Measurements from ENCODE around the gene SPOCK3.
"Not testable (repeated sequence)": the region's sequence is repeated elsewhere in the genome, so short reads cannot be mapped to it uniquely, and the experiment has no call there.

The SPOCK3 gene

DNA sequence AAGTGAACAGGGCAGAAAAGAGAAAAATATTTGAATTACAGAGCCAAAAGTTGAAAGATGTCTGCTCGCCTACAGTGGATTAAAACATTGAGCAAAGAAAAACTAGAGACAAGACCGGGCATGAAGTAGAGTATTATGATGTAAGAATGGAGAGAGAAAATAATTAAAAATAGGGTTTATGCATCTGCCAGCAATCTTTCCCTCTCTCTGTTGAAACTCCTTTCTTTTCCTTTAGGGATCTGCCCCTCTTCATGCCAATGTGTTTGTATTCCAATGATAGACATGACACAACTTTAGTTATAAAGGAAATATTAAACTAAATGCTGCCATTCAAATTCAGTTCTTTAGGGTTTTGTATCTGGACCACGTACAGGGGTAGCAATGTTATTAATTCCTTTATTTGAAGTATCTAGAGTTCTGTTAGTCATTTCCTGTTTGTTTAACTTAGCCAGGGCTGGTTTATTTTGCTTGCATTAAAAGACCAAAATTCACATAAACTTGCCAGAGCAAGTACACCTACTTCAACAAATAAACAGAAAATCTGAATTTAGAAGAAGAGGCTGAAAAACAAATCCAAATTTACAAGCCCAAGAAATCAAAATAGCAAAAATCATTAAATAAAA lies 202.6 kb downstream of the SPOCK3 start:
- DNase-seq: no peak

DNA sequence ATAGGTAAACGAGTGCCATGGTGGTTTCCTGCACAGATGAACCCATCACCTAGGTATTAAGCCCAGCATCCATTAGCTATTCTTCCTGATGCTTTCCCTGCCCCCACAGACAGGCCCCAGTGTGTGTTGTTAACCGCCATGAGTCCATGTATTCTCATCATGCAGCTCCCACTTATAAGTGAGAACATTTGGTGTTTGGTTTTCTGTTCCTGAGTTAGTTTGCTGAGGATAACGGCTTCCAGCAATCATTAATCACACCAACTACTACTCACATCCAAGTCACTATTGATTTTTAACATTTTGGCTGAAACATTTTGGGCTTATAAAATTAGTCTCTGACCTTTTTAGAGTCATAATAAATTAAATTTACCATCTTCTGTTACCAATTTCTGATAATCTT lies 205.3 kb downstream of the SPOCK3 start:
- no peak for DNase-seq

DNA sequence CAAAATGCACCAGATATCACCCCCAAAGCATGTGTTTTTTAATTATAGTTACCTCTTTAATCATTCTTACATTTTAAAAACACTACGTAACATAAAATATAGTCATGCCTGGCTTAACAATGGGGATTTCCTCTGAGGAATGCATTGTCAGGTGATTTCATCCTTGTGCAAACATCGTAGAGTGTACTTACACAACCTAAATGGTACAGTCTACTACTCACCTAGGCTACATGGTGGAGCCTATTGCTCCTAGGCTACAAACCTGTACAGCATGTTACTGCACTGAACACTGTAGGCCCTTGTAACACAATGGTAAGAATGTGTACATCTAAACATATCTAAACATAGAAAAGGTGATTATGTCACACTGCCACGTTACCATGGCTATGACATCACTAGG lies 208.6 kb downstream of the SPOCK3 start:
- no peak for DNase-seq

DNA sequence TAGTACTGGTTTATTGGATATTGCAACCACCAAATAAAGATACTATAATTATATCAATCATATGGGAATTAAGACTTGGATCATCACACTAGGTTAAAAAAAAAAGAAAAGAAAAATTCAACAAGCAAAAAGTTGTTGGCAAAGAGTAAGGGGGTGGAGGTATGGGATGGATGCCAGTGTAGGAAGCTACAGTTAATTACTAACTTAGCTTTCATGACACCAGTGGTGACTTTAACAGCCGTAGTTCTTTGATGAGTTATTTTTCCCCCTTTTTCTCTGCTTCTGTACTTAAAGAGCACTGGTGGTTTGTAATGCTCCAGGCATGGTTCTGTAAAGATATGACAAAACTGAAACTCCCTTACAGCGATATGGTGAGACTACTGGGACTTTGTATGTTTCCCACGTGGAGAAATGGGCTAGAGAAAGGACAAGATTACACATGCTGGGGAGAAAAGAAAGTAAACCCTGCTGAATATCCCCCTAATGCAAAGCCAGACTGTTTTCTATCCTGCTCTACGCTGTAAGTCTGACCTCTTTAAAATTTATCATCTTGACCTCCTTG lies 210.8 kb downstream of the SPOCK3 start:
- DNase-seq: no peak

DNA sequence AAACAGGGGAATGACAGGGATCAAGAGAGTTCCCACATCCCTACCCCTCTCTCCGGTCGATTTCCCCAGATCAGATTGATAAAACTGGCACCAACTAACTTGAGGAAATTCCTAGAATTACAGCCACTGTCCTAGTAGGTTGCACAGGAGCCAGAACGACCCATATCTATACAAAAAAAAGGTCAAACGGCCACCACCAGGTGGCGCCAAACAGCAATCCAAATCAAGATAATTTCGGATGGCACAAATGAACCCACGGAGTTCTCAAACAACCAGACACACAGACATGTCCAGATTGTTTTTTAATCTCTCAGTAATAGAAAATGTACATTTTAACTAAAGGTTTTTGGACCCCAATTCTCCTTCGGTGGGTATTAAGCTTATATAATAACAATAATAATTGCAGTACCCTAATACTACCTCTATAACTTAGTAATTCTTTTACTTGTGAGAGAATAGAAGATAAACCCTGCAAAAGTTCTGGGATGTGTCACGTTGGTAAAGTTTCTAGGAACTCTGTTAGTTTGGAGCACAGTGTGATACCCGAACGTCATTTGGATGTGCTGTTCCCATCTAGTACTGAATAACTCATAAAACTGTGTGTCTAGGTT lies 212.6 kb downstream of the SPOCK3 start:
- DNase-seq: peak; percentile 58

DNA sequence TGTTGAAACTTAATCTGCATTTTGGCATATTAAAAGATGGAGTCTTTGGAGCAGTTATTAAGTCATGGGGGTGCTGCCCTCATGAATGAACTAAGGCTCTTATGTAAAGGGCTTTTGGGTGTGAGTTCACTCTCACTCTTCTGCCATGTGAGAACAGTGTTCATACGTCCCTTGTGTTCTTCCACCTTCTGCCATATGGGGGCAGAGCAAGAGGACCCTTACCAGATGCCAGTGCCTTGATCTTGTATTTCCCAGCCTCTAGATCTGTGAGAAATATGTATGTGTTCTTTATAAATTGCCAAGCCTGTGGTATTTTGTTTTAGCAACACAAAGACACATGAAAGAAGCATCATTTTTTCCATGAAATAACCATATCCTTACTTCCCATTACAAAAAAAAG lies 213.9 kb downstream of the SPOCK3 start:
- no peak for DNase-seq

- no peak for DNase-seq
These were observed 219.3 kb downstream of the SPOCK3 start for GRCh38 chr4:167014944-167015343.

GRCh38 chr4:167003326-167003725 lies 231.0 kb downstream of the SPOCK3 start:
- DNase-seq: no peak

DNA sequence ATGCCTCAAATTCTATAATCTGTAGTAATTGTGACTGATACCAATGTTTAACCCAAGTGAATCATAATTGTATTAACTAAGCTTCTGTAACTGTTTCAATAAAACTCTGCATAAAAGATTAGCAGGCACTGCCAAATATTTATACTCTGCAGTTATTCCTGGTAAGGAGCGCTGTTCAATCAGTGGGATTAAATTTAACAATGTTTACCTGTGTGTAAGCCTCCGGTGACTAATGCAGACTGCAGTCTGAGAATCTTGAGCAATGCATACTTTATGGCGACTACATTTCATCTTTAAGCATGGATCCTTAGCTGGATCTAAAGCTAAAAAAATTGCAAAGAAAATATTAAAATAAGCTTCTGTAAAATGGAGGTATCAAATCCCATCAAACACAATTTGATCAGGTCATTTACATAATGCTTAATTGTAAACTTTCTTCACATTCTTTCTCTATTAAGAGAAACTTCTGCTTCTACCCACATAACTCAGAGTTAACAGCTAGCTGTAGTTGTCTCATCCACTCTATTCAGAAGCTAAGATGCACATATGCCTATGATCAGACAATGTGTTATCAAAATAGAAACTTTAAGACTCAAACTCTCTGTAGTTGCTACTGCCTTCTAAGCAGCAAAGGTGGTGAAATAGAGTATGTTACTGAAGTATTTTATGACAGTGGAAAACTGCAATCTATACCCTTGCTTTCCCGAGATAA lies 234.0 kb downstream of the SPOCK3 start:
- DNase-seq: no peak

GRCh38 chr4:166996216-166996615 lies 238.1 kb downstream of the SPOCK3 start:
- no peak for DNase-seq

GRCh38 chr4:166994686-166995085 lies 239.6 kb downstream of the SPOCK3 start:
- DNase-seq: no peak

DNA sequence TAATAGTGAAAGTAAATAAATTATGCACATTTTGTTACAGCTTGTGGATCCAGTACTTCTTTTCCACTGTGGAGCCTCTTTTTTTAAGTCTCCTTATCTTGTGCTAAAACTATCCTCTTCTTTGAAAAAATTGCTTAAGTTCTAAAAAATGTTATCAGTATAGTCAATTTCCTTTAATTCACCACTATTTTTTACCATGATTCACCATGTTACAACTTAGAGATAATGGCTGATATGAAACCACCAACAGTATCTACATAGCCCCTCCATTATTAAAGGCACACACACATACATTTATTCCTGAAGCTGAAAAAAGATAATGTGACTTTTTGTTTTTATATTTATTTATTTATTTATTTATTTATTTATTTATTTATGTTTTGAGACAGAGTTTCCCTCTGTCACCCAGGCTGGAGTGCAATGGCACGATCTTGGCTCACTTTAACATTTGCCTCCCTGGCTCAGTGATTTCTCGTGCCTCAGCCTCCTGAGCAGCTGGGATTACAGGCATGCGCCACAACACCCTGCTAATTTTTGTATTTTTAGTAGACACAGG lies 243.2 kb downstream of the SPOCK3 start:
- no peak for DNase-seq

GRCh38 chr4:166989886-166990285 lies 244.4 kb downstream of the SPOCK3 start:
- no peak for DNase-seq

DNA sequence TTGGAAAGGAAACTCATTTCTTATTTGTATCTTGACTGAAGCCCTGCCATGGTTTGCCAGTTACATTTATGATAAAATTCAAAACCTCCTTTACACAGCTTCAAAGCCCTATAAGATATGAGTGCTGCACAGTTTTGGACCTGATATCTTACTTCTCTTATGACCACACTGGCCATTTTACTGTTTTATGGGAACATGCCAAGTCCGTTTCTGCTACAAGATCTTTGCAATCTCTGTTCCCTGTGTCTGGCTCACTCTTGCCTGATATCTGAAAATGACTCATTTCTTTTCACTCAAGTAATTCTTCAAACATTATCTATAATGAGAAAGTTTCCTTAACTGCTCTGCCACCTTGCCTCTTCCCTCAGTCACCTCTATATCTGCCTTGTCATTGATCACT lies 247.3 kb downstream of the SPOCK3 start:
- DNase-seq: no peak

GRCh38 chr4:166981847-166982246 lies 252.4 kb downstream of the SPOCK3 start:
- no peak for DNase-seq

DNA sequence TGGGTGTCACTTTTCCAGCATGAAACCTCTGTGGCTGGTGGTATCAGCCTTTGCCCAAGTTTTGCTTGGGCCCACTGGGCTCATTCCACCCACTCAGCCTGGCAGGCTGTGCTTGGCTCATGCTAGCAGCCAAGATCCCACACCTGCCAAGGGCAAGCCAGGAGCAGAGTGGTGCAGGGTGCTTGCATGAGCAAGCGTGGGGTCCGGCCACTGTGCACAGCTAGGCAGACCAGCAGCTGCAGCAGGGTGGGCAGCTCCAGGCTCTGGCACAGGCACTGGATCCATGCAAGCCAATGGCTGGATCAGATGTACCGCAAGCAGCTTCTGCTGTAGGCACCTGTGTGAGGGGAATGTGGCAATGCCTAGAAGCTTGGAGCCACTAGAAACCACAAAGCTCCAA lies 253.9 kb downstream of the SPOCK3 start:
- DNase-seq: no peak

DNA sequence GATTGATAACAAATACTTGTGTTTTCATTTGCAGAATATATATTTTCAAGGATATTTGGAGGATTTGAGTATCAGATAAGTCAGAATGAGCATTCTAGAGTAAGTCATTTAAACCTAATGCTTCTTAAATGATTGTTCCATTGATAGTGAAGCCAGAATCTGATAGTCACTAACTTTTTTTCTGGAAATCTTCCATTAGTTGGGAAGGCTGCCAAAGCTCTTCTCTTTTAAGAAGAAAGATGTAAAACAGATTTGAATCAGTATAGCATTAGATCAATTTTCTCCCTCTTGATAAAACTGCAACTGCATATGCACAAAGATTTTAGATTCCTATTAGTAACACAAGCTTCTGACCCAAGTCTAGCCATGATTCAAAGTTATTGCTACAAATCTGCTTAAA lies 256.7 kb downstream of the SPOCK3 start:
- DNase-seq: no peak

- no peak for DNase-seq
These were observed 262.2 kb downstream of the SPOCK3 start for GRCh38 chr4:166972071-166972470.

- DNase-seq: not testable (repeated sequence)
These were observed 266.1 kb downstream of the SPOCK3 start for GRCh38 chr4:166968219-166968618.

DNA sequence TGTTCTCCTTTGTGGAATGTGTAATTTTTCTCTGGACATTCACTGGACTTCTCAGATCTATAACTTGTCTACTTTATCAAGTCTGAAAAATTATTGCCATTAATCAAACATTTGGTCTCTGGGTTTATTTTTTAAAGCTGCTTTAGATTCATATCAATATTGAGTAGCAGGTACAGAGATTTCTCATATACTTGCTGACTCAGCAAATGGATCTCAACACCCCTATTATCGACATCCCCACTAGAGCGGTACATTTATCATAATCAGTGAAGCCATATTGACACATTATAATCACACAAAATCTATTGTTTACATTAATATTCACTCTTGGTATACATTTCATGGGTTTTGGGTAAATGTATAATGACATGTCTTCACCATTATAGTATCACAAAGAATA lies 268.7 kb downstream of the SPOCK3 start:
- no peak for DNase-seq

DNA sequence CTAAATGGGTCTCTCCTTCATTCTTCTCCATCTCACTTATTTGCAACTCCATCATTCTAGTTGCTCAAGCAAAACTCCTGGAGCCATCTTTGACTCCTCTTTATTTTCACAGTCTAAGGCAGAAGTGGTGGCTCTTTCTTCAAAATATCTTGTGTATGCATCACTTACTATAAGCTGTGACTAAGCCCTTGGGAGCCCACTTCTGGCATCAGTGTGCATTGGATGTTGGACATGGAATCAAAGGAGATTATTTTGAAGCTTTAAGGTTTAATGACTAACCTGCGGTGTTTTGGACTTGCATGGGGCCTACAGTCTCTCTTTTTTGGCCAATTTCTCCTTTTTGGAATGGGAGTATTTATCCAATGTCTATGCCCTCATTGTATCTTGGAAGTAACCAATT lies 276.8 kb downstream of the SPOCK3 start:
- DNase-seq: no peak

GRCh38 chr4:166956484-166956883 lies 277.8 kb downstream of the SPOCK3 start:
- no peak for DNase-seq

- no peak for DNase-seq
These were observed 292.7 kb downstream of the SPOCK3 start for GRCh38 chr4:166941629-166942028.

- DNase-seq: no peak
These were observed 303.8 kb downstream of the SPOCK3 start for GRCh38 chr4:166930464-166930863.

Measured in inflammatory macrophage treated with lipopolysaccharide for 4 hours (primary cell).